GM19238 (cell line): ENCODE results near the gene ATP8B4.
"Not testable (repeated sequence)": the region's sequence is repeated elsewhere in the genome, so short reads cannot be mapped to it uniquely, and the experiment has no call there.

Source experiments
- DNase-seq: peaks from one replicate; pipeline ENCODE4 v3.0.0; 2011; ENCODE audit warnings: low spot score; ENCODE audit not compliant: insufficient read length

The ATP8B4 gene

DNA sequence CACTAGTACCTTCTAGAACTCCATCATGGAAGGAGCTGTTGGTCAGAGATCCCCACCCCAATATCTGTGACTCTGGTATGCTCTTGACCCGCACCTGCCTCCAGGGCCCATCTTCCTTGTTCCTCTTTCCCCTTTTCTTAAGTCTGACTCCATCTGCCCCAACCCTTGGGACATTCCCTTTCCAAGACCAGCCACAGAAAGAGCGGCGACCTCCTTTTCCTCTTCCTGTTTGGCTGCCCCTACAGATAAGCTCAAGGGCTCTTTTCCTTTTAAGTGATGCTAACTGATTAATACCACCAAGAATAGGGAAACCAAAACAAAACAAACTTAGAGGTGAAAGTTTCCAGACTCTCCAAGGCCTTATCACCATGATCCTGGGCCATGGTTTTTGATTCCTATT lies 21.9 kb upstream of the ATP8B4 start:
- no peak for DNase-seq

DNA sequence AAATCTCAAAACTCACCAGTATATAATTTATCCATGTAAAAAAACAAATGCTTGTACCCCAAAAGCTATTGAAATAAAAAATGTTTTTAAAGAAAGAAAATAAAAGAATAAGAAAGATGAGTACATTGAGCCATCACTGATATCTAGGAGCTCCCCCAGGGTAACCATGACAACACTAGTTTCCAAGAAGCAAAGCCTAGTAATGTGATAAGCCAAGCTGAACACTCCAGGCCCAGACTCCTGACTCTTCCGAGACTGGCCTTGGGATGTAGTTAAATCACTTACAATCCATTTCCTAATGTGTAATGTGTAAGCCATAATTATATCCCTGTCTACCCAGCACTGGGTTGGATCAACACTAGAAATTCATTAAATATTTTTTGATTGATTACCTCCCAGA lies 21.1 kb upstream of the ATP8B4 start:
- no peak for DNase-seq

DNA sequence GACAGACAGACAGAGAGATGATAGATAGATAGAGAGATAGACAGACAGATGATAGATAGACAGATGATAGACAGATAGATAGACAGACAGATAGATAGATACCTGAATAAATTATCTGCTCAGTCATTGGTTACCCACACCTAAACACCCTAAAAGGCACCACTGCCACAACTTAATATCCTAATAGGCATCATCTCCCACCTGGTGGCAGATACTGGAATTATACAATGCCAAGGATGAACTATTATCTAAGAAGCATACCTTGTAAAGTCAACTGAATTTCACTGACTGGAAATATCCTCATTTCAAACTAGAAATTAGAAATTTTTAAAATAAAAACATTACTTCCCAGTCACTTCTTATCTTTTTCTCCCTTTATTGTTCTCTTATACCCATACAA lies 19.4 kb upstream of the ATP8B4 start:
- no peak for DNase-seq

DNA sequence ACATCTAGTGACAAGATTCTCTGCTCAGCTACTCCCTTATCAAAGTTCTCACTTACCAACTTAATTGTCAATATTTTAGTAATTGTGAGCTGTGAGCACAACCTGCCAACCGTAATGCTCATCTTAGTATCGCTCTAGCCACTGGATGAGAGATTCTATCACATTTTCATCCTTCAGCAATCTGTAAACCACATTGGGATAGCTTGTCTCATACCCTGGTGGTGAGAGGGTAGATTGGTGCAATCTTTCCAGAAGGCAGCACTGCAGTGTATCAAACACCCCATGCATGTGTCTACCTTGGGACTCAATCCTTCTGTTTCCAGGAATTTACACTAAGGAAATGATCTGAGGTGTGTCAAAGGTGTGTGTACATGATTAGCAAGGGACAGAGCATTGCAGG lies 18.9 kb upstream of the ATP8B4 start:
- DNase-seq: no peak

DNA sequence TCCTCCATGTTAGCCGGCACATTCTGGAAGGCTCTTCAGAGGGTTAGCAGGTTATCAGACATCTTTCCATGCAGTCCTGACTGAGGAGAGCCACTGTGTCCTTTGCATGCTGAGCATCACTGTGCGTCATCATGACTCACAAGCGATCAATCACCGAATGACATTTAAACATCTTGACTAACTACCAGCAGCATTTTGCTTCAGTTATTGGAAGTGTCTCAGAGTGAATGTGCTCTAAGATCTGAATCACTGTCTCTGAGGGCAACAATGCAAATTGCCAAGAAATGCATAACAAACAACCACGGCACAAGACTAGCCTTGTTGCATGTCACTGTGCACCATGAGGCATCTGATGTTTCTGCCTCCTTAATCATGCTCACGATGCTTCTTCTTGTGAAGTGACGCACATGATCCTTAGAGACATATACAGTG lies 18.3 kb upstream of the ATP8B4 start:
- no peak for DNase-seq

DNA sequence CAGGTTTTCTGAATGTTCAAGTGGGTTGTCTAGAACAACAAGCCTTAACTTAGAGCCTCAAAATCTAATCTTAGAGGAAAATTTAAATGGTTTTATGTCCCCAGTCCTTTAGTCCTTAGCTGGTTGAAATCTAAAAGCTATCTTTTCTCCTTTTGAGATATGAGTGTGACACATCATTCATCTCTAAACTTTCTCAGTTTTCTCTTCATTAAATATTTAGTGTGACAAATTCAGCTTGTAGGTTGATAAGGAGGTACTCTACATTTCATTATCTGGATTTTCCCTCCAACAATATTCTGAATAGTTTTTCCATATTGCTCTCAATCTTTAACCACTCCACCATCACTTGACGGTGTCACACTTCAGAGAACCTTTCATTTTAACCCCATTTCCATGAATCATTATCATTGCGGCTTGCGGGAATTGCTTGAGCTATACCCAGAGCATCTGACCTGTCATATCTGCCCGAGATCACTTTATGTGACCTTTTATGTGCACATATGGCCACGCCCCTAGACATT lies 16.1 kb upstream of the ATP8B4 start:
- no peak for DNase-seq

DNA sequence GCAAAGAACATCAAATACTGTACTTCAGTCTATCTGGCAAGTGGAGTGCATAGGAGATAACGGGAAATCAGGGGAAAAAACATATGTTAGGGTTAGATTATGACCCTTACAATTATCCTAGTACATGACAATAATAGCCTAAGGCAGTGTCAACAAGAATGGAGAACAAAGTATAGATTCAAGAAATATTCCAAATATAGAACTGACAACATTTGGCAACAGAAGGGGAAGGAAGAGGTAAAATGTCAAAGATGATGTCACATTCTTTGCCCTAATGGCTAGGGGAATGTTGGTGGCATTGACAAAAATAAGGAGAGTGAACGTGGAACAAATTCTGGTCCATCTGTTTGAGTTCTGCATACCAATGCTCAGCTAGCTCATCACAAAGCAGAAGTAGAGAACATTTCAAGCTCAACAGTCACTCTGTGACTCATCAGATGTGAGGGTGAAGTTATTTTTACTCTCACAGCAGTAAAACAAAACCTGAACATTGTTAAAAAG lies 15.5 kb upstream of the ATP8B4 start:
- no peak for DNase-seq

DNA sequence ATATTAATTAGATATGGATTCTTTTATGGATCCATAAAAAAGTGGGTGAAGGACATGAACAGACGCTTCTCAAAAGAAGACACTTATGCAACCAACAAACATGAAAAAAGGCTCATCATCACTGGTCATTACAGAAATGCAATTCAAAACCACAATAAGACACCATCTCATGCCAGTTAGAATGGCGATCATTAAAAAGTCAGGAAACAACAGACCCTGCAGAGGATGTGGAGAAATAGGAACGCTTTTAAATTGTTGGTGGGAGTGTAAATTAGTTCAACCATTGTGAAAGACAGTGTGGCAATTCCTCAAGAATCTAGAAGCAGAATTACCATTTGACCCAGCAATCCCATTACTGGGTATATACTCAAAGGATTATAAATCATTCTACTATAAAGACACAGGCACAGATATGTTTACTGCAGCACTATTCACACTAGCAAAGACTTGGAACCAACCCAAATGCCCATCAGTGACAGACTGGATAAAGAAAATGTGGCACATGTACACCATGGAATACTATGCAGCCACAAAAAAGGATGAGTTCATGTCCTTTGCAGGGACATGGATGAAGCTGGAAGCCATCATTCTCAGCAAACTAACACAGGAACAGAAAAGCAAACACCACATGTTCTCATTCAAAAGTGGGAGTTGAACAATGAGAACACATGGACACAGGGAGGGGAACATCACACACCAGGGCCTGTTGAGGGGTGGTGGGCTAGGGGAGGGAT lies 13.4 kb upstream of the ATP8B4 start:
- DNase-seq: not testable (repeated sequence)

DNA sequence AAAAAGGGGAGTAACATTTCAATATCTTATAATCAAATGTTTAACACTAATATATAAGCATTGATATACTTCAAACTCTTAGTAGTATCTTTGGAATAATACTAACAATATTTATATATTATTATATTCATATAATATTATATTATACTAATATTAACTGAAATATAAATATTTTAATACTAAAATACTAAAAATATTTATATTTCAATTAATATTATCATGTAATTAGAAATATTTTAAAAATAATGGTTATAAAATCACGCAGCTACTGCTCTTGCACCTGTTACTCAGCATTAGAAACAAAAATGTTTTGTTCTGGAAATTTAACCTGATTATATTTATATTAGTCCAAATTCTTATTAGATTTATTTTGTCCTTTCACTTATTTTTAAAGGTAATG lies 12.6 kb upstream of the ATP8B4 start:
- DNase-seq: no peak

DNA sequence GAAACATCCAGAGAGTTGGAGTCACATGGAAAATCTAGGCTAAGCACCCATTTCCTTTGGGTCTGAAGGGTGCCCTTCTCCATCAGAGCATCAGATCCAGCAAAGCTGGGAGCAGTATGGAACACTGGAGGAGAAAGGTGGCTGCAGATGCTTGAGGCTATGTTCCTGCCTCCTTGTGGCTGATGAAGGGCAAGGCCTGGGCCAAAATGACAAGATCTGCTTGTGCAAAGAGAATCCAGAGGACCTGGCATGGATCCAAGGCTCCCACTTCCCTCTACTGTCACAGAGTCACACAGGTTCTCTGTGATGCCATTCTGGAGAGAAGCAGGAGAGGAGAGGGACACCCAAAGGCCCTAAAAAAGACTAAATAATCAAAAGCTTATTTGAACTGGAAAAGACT lies 9.2 kb upstream of the ATP8B4 start:
- no peak for DNase-seq

DNA sequence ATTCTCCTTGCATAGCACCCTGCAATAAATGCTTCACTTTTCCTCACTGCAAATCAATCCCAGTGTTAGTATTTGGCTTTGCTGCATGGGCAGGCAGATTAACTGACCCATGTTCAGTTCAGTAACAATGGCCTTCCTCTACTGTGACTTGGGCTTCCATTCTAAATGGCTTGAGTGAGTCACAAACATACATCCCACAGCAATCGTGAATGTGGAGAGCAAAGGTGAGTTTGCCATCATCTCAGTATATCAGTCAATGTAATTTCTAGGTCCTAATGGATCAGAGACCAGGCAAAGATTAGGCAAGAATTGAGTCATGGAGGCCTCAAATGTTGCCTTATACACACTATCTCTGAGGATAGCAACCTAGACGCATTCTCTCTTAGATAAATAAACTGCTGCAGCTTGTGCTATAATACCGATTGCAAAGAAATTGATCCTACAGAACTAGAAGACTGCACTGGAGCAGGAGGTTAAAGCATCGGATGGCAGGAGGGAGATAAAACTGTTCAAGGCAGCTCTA lies 8.3 kb upstream of the ATP8B4 start:
- no peak for DNase-seq

DNA sequence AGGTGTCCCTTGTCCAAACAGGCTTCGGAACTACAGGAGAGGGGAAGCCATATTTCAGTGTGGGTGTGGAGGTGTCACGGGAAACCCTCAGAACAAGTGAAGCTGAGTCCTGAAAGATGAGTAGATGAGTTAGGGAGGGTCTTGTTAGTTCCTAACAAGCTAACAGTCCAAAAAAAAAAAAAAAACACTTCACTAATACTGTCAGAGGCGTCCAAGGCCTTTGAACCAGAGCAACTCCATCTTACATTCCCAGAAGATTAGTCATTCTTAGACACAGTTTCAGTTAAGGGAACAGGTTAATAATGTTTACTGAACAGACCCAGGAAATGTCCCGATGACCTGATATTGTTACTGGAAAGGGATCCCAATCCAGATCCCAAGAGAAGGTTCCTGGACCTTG lies 7.0 kb upstream of the ATP8B4 start:
- DNase-seq: no peak

DNA sequence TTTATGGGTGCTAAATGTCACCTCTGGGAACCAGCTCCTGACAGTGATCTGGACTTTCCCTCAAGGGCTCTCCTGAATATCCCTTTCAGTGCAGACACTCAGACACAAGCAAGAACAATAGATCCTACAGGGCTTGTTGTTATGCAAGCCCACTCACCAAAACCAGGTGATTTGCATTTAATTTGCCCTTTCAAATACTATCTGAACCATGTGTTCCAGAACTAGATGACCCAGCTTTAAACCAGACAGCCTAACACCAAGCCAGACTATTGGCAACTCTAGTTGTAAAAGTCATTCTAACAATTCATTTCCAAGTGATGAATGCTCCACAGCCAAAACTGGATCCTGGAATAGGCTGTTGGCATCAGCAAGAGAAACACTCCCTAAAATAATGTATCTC lies 5.6 kb upstream of the ATP8B4 start:
- no peak for DNase-seq

DNA sequence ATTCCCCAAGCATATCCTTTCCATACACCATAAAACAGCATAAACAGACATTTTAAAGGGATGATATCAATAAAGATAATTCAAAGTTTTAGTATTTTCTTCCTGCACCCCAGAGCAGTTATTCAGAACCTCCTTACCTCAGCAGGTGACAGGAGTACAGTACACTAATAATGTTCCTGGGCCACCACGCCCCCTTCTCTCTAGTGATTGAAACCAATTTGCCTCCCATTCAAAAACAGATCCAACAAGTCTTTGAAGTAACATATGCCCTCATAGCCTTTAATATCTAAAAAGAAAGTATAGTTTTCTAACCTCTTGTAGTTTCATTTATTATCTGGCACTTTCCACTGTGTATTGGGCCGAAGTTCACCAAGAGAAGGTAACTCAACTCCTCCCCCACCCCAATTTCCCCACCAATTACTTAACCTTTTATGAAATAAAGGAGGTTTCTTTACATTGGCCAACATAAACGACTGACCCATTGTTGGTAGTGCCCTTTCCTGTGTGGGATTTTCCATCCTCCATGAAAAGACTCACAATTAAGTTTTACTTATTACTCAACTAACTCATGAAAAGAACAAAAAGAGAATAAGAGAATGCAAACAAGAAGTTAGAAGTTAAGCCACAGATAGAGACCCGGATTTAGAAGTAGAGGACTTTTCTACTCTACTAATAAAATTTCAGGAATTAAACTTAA lies 5.0 kb upstream of the ATP8B4 start:
- DNase-seq: no peak

DNA sequence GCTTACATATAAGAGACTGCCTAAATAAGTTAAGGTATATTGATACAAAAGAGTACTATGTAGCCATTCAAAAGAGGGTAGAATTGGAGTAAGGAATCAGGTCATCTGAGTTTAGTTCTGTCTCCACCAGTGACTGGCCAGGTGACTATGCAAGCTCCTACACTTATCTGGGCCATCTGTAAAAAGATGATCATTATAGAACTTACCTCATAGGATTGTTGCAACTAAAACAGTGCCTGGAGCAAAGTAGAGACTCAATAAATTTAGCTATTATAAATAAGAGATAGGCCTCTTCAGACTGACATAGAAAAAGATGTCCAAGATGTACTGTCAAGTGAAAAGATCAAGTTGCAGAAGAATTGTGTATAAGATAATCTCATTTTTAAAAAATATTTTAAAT lies 1.7 kb upstream of the ATP8B4 start:
- DNase-seq: no peak

DNA sequence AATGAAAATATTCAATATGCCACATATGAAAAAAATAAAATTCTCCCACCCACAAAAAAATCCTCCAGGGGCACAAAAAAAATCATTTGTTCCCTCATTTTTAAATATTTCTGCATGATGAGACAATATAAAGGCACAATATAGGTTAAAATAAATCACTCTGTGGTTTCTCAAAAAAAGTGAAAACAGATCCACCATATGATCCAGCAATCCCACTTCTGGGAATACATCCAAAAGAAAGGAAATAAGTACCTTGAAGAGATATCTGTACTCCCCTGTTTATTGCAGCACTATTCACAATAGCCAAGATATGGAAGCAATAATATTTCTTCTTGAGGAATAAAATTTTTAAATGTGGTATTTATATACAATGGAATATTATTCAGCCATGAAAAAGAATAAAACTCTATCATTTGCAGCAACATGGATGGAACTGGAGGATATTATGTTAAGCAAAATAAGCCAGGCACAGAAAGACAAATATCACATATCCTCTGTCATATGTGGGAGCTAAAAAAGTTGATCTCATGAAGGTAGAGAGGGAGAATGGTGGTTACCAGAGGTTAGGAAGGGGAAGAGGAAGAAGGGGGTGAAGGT lies 1.5 kb downstream of the ATP8B4 start:
- DNase-seq: no peak

DNA sequence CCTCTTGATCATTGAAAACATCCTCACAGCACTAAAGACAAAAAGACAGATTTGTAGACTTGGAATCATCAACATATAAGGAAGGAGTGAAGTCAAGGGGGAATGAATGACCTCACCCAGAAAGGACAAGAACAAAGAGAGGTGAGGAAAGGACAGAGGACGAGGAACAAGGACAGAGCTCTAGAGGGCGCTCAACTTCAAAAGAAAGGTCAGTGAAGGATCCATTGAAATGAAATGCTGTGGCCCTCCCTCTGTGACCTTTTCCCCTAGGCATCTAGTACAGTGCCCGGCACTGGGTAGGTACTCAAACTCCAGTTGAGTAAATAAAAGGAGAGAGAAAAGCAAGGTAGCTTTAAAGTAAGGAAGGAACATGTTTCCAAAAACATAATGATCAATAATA lies 2.6 kb downstream of the ATP8B4 start:
- no peak for DNase-seq

DNA sequence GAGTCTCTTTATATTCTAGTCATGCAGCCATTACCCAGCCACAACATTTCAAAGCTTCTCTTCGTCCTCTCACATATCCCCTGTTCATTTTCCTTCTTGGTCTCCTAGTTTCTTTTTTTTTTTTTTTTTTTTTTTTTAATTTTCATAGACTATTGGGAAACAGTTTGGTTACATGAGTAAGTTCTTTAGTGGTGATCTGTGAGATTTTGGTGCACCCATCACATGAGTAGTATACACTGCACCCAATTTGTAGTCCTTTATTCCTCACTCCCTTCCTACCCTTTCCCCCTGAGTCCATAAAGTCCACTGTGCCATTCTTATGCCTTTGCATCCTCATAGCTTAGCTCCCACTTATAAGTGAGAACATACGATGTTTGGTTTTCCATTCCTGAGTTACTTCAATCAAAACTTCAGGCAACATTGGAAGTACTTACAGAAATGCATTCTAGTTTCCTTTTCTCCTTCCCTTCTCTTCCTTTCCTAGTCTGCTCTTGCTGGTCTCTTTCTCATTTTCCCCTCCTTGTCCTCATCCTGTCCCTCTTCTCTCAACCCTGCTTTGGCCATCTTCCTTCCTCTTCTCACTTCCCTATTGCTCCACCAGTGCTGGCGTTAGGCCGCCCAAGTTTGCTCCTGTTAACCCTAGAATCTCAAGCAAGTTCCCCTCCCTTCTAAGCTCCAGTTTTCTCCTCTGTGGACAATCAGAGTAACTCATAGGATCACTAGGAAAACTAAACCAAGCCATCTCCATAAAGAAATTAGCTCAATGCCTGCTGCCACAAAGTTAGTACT lies 4.8 kb downstream of the ATP8B4 start:
- no peak for DNase-seq

DNA sequence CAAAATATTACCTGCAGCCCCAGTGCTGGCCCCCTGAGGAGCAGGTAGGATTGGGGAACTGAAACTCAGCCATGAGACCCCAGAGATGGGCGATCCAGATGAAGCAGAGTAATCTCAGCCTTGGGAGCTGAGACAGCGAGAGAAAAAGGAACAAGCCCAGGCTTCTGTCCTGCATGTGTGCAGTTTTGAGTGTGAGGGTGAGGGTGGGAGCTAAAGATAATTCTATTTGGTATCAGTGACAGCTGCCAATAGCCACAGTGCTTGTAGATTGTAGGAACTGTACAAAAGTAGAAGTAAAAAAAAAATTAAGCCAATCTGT lies 5.9 kb downstream of the ATP8B4 start:
- DNase-seq: no peak

DNA sequence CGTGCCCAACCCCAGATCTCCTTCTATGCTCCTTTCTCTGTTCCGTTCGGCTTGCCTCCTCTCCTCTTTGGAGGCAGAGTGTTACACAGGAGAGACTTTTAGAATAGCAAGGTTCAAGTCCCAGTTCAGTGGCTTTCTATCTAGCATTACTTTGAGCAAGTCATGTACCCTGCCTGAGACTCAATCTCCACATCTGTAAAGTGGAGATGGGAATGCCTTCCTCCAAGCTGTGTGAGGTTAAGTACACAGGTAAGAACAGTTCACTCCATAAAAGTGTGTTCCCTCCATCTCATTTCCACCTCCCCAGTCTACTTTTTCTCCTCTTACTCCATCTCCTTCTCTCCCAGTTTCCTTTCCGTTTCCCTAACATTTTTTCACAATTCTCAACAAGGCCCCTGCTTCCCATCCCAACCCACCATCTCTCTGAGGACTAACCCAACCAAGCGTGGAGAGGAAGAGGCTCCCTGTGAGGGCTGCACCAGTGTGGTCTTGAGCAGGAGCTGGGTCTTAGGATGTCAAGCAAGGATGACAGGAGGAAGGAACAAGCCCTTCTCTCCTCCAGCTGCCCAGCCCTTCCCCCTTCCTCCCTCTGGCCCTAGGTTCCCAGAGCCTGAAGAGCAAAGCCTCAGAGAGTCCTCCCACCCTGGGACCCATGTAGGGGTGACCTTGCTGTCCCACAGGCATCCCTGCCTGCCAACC lies 6.4 kb downstream of the ATP8B4 start:
- no peak for DNase-seq

DNA sequence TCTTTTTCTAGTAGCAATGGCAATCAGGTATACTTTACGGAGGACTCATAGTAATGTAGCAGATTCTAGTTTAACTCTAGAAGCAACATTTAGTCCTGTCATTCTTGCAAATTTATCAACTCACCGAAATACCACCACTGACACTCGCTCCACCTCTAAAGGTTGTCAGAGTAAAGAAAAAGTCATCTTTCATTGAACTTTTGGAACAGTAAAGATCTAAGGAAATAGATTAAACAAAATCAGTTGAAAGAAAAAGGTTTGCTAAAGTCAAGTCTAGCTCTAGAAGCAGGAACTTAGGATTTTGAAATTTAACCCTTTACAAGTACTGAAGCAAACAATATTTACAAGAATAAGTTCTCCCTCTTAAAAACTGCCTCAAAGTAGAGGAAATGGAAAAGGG lies 8.7 kb downstream of the ATP8B4 start:
- no peak for DNase-seq
